ENCODE data around the gene HAND2. TPM values are rescaled to one million over a fixed set of nuclear protein-coding genes. Genes with fewer than 3 reads are reported as not detected.

HAND2 gene
- total RNA-seq, 1 experiment from 2014 or later = 0.31 TPM

- no TSS peak for BruUV-seq (replicated peaks)
These were observed 16.7 kb upstream of the HAND2 start for GRCh38 chr4:173546776-173547175.

DNA sequence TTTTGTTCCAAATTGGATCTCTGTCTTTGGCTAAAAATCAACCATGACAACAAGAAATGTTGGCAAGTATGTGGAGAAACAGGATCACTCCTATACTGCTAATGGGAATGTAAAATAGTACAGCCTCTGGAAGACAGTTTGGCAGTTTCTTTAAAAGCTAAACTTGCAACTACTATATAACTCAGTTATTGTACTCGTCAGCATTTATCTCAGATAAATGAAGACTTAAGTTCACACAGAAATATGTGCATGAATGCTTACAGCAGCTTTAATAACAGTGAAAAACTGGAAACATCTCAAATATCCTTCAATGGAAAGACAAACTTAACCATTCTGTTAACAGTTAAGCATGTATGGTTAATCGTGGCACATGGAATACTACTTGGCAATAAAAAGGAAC lies 15.4 kb upstream of the HAND2 start:
- ChIA-PET POLR2A (no interaction called here), CTCF (no interaction called here)
- Histone ChIP-seq H3K4me1 (ENCODE audit: control insufficient read depth, insufficient read depth, low read length) (no peaks in the 10 kb centered on the region), H3K4me3 (ENCODE audit: low read depth in 2 of 2, low read length in 2 of 2) (no peak overlapping the region), H3K9me3 (ENCODE audit: control insufficient read depth, insufficient read depth, low read depth, low read length) (no peaks in the 10 kb centered on the region), H3K27me3 (ENCODE audit: control insufficient read depth, insufficient read depth, low read length) (peaks cover 8% of the 10 kb centered on the region), H3K36me3 (ENCODE audit: control insufficient read depth, insufficient read depth, low read length) (no peaks in the 10 kb centered on the region), H3K27ac (ENCODE audit: low read length) (no peak overlapping the region)
- no peak for TF ChIP-seq SIN3A (IDR thresholded peaks at IDR 0.05; ENCODE audit: borderline replicate concordance, insufficient read depth, low read depth, low read length)
- no peak for TF ChIP-seq CTCF (IDR thresholded peaks at IDR 0.05)
- TF ChIP-seq, protein P1, sequence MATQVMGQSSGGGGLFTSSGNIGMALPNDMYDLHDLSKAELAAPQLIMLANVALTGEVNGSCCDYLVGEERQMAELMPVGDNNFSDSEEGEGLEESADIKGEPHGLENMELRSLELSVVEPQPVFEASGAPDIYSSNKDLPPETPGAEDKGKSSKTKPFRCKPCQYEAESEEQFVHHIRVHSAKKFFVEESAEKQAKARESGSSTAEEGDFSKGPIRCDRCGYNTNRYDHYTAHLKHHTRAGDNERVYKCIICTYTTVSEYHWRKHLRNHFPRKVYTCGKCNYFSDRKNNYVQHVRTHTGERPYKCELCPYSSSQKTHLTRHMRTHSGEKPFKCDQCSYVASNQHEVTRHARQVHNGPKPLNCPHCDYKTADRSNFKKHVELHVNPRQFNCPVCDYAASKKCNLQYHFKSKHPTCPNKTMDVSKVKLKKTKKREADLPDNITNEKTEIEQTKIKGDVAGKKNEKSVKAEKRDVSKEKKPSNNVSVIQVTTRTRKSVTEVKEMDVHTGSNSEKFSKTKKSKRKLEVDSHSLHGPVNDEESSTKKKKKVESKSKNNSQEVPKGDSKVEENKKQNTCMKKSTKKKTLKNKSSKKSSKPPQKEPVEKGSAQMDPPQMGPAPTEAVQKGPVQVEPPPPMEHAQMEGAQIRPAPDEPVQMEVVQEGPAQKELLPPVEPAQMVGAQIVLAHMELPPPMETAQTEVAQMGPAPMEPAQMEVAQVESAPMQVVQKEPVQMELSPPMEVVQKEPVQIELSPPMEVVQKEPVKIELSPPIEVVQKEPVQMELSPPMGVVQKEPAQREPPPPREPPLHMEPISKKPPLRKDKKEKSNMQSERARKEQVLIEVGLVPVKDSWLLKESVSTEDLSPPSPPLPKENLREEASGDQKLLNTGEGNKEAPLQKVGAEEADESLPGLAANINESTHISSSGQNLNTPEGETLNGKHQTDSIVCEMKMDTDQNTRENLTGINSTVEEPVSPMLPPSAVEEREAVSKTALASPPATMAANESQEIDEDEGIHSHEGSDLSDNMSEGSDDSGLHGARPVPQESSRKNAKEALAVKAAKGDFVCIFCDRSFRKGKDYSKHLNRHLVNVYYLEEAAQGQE (IDR thresholded peaks at IDR 0.05; ENCODE audit: insufficient read depth in 1 of 2, low read depth in 2 of 2, low read length in 1 of 2) = no peak
- TF ChIP-seq TCF7L2 (IDR thresholded peaks at IDR 0.05; ENCODE audit: low read depth, low read length) = no peak
- no peak for TF ChIP-seq POLR2AphosphoS5 (IDR thresholded peaks at IDR 0.05; ENCODE audit: low read depth, low read length)
- BruUV-seq (replicated peaks) = no TSS peak
- no peak for DNase-seq (ENCODE audit: low read depth, low spot score)
- ATAC-seq = no peak
- intact Hi-C loops (cut with micrococcal nuclease; ENCODE audit: unreplicated experiment) (no loop called here), in situ Hi-C loops (cut with HindIII; ENCODE audit: low pct_unique_long_range_greater_than_20kb, low sequenced_read_pairs) (no loop called here)

More at GRCh38 chr4:173546776-173547175, 16.7 kb upstream of the HAND2 start:
- CTCF ChIA-PET = no interaction called here
- H3K27ac ChIP-seq (ENCODE audit: low read length) = no peak overlapping the region
- in situ Hi-C loops (cut with HindIII; ENCODE audit: low pct_unique_long_range_greater_than_20kb, low sequenced_read_pairs) (no loop called here), intact Hi-C loops (cut with micrococcal nuclease; ENCODE audit: unreplicated experiment) (no loop called here)
- DNase-seq (ENCODE audit: low read depth, low spot score) (no peak), ATAC-seq (no peak)
- no peaks in the 10 kb centered on the region for H3K36me3 ChIP-seq (ENCODE audit: control insufficient read depth, insufficient read depth, low read length)
- no peaks in the 10 kb centered on the region for H3K4me1 ChIP-seq (ENCODE audit: control insufficient read depth, insufficient read depth, low read length)
- POLR2A ChIA-PET = no interaction called here
- no peak for TF ChIP-seq CTCF (IDR thresholded peaks at IDR 0.05)
- TF ChIP-seq, protein P1 (IDR thresholded peaks at IDR 0.05; ENCODE audit: insufficient read depth in 1 of 2, low read depth in 2 of 2, low read length in 1 of 2) = no peak
- TF ChIP-seq SIN3A (IDR thresholded peaks at IDR 0.05; ENCODE audit: borderline replicate concordance, insufficient read depth, low read depth, low read length) = no peak
- TF ChIP-seq TCF7L2 (IDR thresholded peaks at IDR 0.05; ENCODE audit: low read depth, low read length) = no peak
- TF ChIP-seq POLR2AphosphoS5 (IDR thresholded peaks at IDR 0.05; ENCODE audit: low read depth, low read length) = no peak
- H3K27me3 ChIP-seq (ENCODE audit: control insufficient read depth, insufficient read depth, low read length) = peaks cover under 1% of the 10 kb centered on the region; the same call in 1 of the 2 replicates
- no peaks in the 10 kb centered on the region for H3K9me3 ChIP-seq (ENCODE audit: control insufficient read depth, insufficient read depth, low read depth, low read length)
- no peak overlapping the region for H3K4me3 ChIP-seq (ENCODE audit: low read depth in 2 of 2, low read length in 2 of 2)
